Fibroblast of mammary gland (primary cell): ENCODE data around the gene KLF6.

Source experiments
- DNase-seq: peaks from one replicate; pipeline ENCODE4 v3.0.0-alpha.2; 2010; ENCODE audit warnings: low read depth
- H3K4me3 ChIP-seq: 2 replicates; pipeline ENCODE4 v1.5.1; 2011; ENCODE audit warnings: low read depth, mild to moderate bottlenecking, low read length, moderate library complexity; ENCODE audit not compliant: control insufficient read depth
- CTCF ChIP-seq: conservative IDR thresholded peaks from 2 replicates; pipeline ENCODE4 v1.5.1; 2011; ENCODE audit warnings: low read depth, low read length, inconsistent platforms; ENCODE audit not compliant: control insufficient read depth, insufficient read depth

Gene KLF6

GRCh38 chr10:3754727-3755439 lies 30.1 kb downstream of the KLF6 start:
- peak; percentile 96 for DNase-seq
- H3K4me3 ChIP-seq: no peak overlapping the region
- no peak for TF ChIP-seq CTCF

- H3K4me3 ChIP-seq: no peak overlapping the region
- TF ChIP-seq CTCF: no peak
- no peak for DNase-seq
Measured at GRCh38 chr10:3750854-3751253, 34.2 kb downstream of the KLF6 start.

- H3K4me3 ChIP-seq: no peak overlapping the region
- peak; percentile 64 for DNase-seq
- no peak for TF ChIP-seq CTCF
Measured at GRCh38 chr10:3750006-3750816, 34.8 kb downstream of the KLF6 start.

GRCh38 chr10:3749600-3749999 lies 35.4 kb downstream of the KLF6 start:
- no peak for TF ChIP-seq CTCF
- DNase-seq: peak; percentile 93

GRCh38 chr10:3749011-3749410 lies 36.0 kb downstream of the KLF6 start:
- TF ChIP-seq CTCF: no peak
- no peak overlapping the region for H3K4me3 ChIP-seq
- DNase-seq: no peak

More at GRCh38 chr10:3749600-3749999, 35.4 kb downstream of the KLF6 start:
- H3K4me3 ChIP-seq: no peak overlapping the region

GRCh38 chr10:3748484-3748883 lies 36.5 kb downstream of the KLF6 start:
- no peak for DNase-seq
- no peak for TF ChIP-seq CTCF

More at GRCh38 chr10:3748484-3748883, 36.5 kb downstream of the KLF6 start:
- H3K4me3 ChIP-seq: no peak overlapping the region
